H1 (cell line): Measurements from ENCODE around the gene STARD8. TPM values are rescaled to one million over a fixed set of nuclear protein-coding genes. Genes with fewer than 3 reads are reported as not detected.

Source experiments
- CTCF ChIA-PET: fragments of 300-600 bp; sonication (Branson Sonifier 250); formaldehyde crosslinking; loops from one replicate; lab custom pipeline; 2021; ENCODE audit not compliant: partially characterized antibody; lab: Charles Lee
- POLR2A ChIA-PET: fragments of 300-600 bp; sonication (Branson Sonifier 250); formaldehyde crosslinking; loops from one replicate; lab custom pipeline; 2021; ENCODE audit warnings: inconsistent platforms; ENCODE audit not compliant: partially characterized antibody; lab: Charles Lee
- DNase-seq, 2 experiments: peaks; one replicate each; pipeline versions ENCODE4 v3.0.0 to v3.0.0-alpha.2; 2010 to 2022; ENCODE audit warnings: low spot score in 2 of 2, low read depth in 1 of 2, mixed read lengths in 1 of 2
- FAIRE-seq: peaks from 2 replicates; lab custom pipeline; 2011; peaks lifted over from hg19 to GRCh38; lab: Jason Lieb, UNC
- H2AFZ ChIP-seq: 2 replicates; pipeline ENCODE4 v1.8.1; 2012; ENCODE audit warnings: low read length, inconsistent platforms
- H2AK5ac ChIP-seq: 2 replicates; pipeline ENCODE4 v1.6.1; 2013; ENCODE audit warnings: low read depth, low read length
- H2BK120ac ChIP-seq: replicated peaks from 2 replicates; pipeline ENCODE3; 2013; ENCODE audit warnings: low read depth, low read length, inconsistent platforms
- H2BK12ac ChIP-seq: 2 replicates; pipeline ENCODE4 v1.6.1; 2013; ENCODE audit warnings: low read depth, low read length
- H2BK15ac ChIP-seq: 2 replicates; pipeline ENCODE4 v1.6.1; 2013; ENCODE audit warnings: low read length
- H2BK20ac ChIP-seq: 2 replicates; pipeline ENCODE4 v1.6.1; 2013; ENCODE audit warnings: low read length
- H2BK5ac ChIP-seq: 2 replicates; pipeline ENCODE4 v1.6.1; 2013; ENCODE audit warnings: low read depth, low read length
- H3K14ac ChIP-seq: 2 replicates; pipeline ENCODE4 v1.6.1; 2013; ENCODE audit warnings: inconsistent platforms; ENCODE audit not compliant: insufficient read length
- H3K18ac ChIP-seq: 2 replicates; pipeline ENCODE4 v1.6.1; 2013; ENCODE audit warnings: low read length; ENCODE audit errors: extremely low read depth
- H3K23ac ChIP-seq: 2 replicates; pipeline ENCODE4 v1.6.1; 2013; ENCODE audit warnings: inconsistent platforms; ENCODE audit not compliant: insufficient read length
- H3K23me2 ChIP-seq: 2 replicates; pipeline ENCODE4 v1.6.1; 2013; ENCODE audit warnings: low read depth, low read length
- H3K27ac ChIP-seq: 2 replicates; pipeline ENCODE4 v1.6.1; 2011; ENCODE audit warnings: low read depth, low read length, inconsistent platforms
- H3K27me3 ChIP-seq, 4 experiments: replicated peaks in 1 of 4; 1 replicate in 1 of 4; 2 replicates in 3 of 4; pipeline versions ENCODE4 v1.6.1 to v1.8.1; 2011 to 2013; ENCODE audit warnings: low read length in 3 of 4, mild to moderate bottlenecking in 3 of 4, inconsistent platforms in 2 of 4, mixed read lengths in 2 of 4, moderate library complexity in 1 of 4; ENCODE audit not compliant: control insufficient read depth in 3 of 4, insufficient read depth in 3 of 4; ENCODE audit errors: extremely low read depth in 1 of 4
- H3K36me3 ChIP-seq, 4 experiments: 2 replicates each; pipeline versions ENCODE4 v1.6.1 to v1.8.1; 2011 to 2013; ENCODE audit warnings: mild to moderate bottlenecking in 4 of 4, low read length in 3 of 4, moderate library complexity in 2 of 4, control low read depth in 1 of 4, inconsistent platforms in 1 of 4; ENCODE audit not compliant: insufficient read depth in 4 of 4, control insufficient read depth in 2 of 4
- H3K4ac ChIP-seq: replicated peaks from 2 replicates; pipeline ENCODE3; 2013; ENCODE audit warnings: low read length, low read depth, mixed read lengths, inconsistent platforms; ENCODE audit not compliant: insufficient read length
- H3K4me1 ChIP-seq, 4 experiments: replicated peaks in 1 of 4; 1 replicate in 1 of 4; 2 replicates in 3 of 4; pipeline versions ENCODE4 v1.6.1 to v1.8.1; 2011 to 2013; ENCODE audit warnings: low read length in 3 of 4, inconsistent platforms in 2 of 4, mixed read lengths in 1 of 4; ENCODE audit not compliant: insufficient read depth in 4 of 4, control insufficient read depth in 3 of 4
- H3K4me2 ChIP-seq, 2 experiments: 2 replicates each; pipeline versions ENCODE4 v1.6.1 to v1.8.1; 2011 to 2013; ENCODE audit warnings: low read depth in 2 of 2, low read length in 2 of 2, control low read depth in 1 of 2, inconsistent platforms in 1 of 2, mild to moderate bottlenecking in 1 of 2; ENCODE audit not compliant: insufficient read depth in 1 of 2
- H3K4me3 ChIP-seq, 4 experiments: fragments of 200-600, 300-600 bp in 1 of 4; sonication (generic), shearing (Covaris generic), sonication (Bioruptor Twin) in 1 of 4; 2 replicates each; pipeline versions ENCODE4 v1.5.1 to v1.8.1; 2011 to 2016; ENCODE audit warnings: low read length in 4 of 4, low read depth in 3 of 4, control low read depth in 2 of 4, inconsistent platforms in 2 of 4, mild to moderate bottlenecking in 2 of 4, mixed read lengths in 1 of 4, moderate library complexity in 1 of 4; ENCODE audit not compliant: insufficient read depth in 2 of 4; ENCODE audit errors: extremely low read depth in 1 of 4
- H3K56ac ChIP-seq: replicated peaks from 2 replicates; pipeline ENCODE3; 2013; ENCODE audit warnings: low read depth, mild to moderate bottlenecking, mixed read lengths, low read length, inconsistent platforms; ENCODE audit not compliant: insufficient read length
- H3K79me1 ChIP-seq: 2 replicates; pipeline ENCODE4 v1.6.1; 2013; ENCODE audit warnings: low read depth, low read length, control low read depth
- H3K79me2 ChIP-seq, 2 experiments: 2 replicates each; pipeline versions ENCODE4 v1.6.1 to v1.8.1; 2012 to 2013; ENCODE audit warnings: low read length in 2 of 2, mild to moderate bottlenecking in 2 of 2, inconsistent platforms in 1 of 2; ENCODE audit not compliant: insufficient read depth in 2 of 2, control insufficient read depth in 1 of 2
- H3K9ac ChIP-seq, 4 experiments: replicated peaks in 1 of 4; 1 replicate in 1 of 4; 2 replicates in 3 of 4; pipeline versions ENCODE4 v1.6.1 to v1.8.1; 2011 to 2013; ENCODE audit warnings: low read depth in 3 of 4, low read length in 3 of 4, control low read depth in 2 of 4, mild to moderate bottlenecking in 2 of 4, moderate library complexity in 2 of 4, inconsistent platforms in 1 of 4; ENCODE audit errors: extremely low read depth in 1 of 4
- H3K9me3 ChIP-seq, 2 experiments: 2 replicates each; pipeline versions ENCODE4 v1.6.1 to v1.8.1; 2012 to 2013; ENCODE audit warnings: mild to moderate bottlenecking in 2 of 2, moderate library complexity in 2 of 2, control low read depth in 1 of 2, inconsistent platforms in 1 of 2, low read depth in 1 of 2, low read length in 1 of 2, mixed read lengths in 1 of 2; ENCODE audit not compliant: insufficient read depth in 2 of 2
- H4K20me1 ChIP-seq, 2 experiments: replicated peaks in 1 of 2; 2 replicates each; pipeline versions ENCODE3 to v1.8.1; 2011 to 2013; ENCODE audit warnings: inconsistent platforms in 2 of 2, low read length in 2 of 2, mild to moderate bottlenecking in 1 of 2; ENCODE audit not compliant: insufficient read depth in 2 of 2, control insufficient read depth in 1 of 2
- H4K5ac ChIP-seq: 2 replicates; pipeline ENCODE4 v1.6.1; 2013; ENCODE audit warnings: low read length, low read depth, mixed read lengths, inconsistent platforms; ENCODE audit not compliant: insufficient read length
- H4K8ac ChIP-seq: 2 replicates; pipeline ENCODE4 v1.8.0; 2013; ENCODE audit warnings: mild to moderate bottlenecking, moderate library complexity, low read length, inconsistent platforms; ENCODE audit not compliant: insufficient read depth; ENCODE audit errors: extremely low read depth
- H4K91ac ChIP-seq: replicated peaks from 2 replicates; pipeline ENCODE3; 2013; ENCODE audit warnings: low read length, mixed read lengths, inconsistent platforms; ENCODE audit not compliant: insufficient read length
- CREB1 ChIP-seq: IDR thresholded peaks from 2 replicates; pipeline ENCODE4 v1.6.1; 2012; ENCODE audit warnings: inconsistent platforms
- CTBP2 ChIP-seq: IDR thresholded peaks from 2 replicates; pipeline ENCODE4 v1.7.0; 2011; ENCODE audit warnings: borderline replicate concordance, mild to moderate bottlenecking, moderate library complexity, mixed read lengths, low read length; ENCODE audit not compliant: insufficient read depth, insufficient read length
- EZH2 ChIP-seq: fragments of 200-600 bp; sonication (generic); IDR thresholded peaks from 2 replicates; pipeline ENCODE4 v1.7.1; 2012; ENCODE audit warnings: low read depth, mild to moderate bottlenecking, moderate library complexity, low read length, inconsistent platforms; ENCODE audit not compliant: severe bottlenecking
- FOSL1 ChIP-seq: IDR thresholded peaks from 2 replicates; pipeline ENCODE4 v1.6.1; 2011; ENCODE audit warnings: mild to moderate bottlenecking, low read depth, low read length, moderate library complexity; ENCODE audit not compliant: insufficient read depth
- HDAC6 ChIP-seq: IDR thresholded peaks from one replicate; pipeline ENCODE4 v1.7.1; 2012; ENCODE audit warnings: low read depth, mild to moderate bottlenecking, inconsistent platforms, low read length, moderate library complexity
- KDM4A ChIP-seq: IDR thresholded peaks from one replicate; pipeline ENCODE4 v1.7.1; 2012; ENCODE audit warnings: low read depth, mild to moderate bottlenecking, moderate library complexity, low read length, inconsistent platforms; ENCODE audit not compliant: severe bottlenecking
- POLR2AphosphoS5 ChIP-seq: IDR thresholded peaks from 2 replicates; pipeline ENCODE4 v1.6.1; 2011; ENCODE audit warnings: low read depth, low read length
- RFX5 ChIP-seq: IDR thresholded peaks from 2 replicates; pipeline ENCODE4 v1.6.1; 2011; ENCODE audit warnings: low read depth, low read length, improper control_type of control experiment, borderline replicate concordance
- SIX5 ChIP-seq: IDR thresholded peaks from 2 replicates; pipeline ENCODE4 v1.6.1; 2011; ENCODE audit warnings: mild to moderate bottlenecking, low read depth, low read length
- SP4 ChIP-seq: IDR thresholded peaks from 2 replicates; pipeline ENCODE4 v1.6.1; 2012; ENCODE audit warnings: low read length, inconsistent platforms
- TAF7 ChIP-seq: optimal IDR thresholded peaks from 2 replicates; pipeline ENCODE3; 2011; ENCODE audit warnings: low read depth, mild to moderate bottlenecking, inconsistent platforms, low read length, moderate library complexity, borderline replicate concordance
- WGBS, 2 experiments: shearing (Covaris generic) in 1 of 2; methylation state at CpG; one replicate each; pipeline versions ENCODE4 v1.1.6 to v1.1.7; 2013 to 2015; ENCODE audit warnings: low lambda C conversion rate in 2 of 2, mixed read lengths in 2 of 2, inconsistent platforms in 1 of 2, low coverage in 1 of 2, missing lambda C conversion rate in 1 of 2; ENCODE audit not compliant: insufficient replicate concordance in 2 of 2, insufficient coverage in 1 of 2, insufficient read length in 1 of 2; ENCODE audit errors: extremely low coverage in 1 of 2, missing lambda C conversion rate in 1 of 2; 5-methylcytosine and 5-hydroxymethylcytosine counted together
- polyA plus RNA-seq, 7 experiments: library from polyadenylated mRNA; depleted of rRNA in 3 of 7; stranded (reverse) in 5 of 7; unstranded in 2 of 7; fragments of >200 nt in 5 of 7; fragments of 200-250 nt in 2 of 7; gene quantifications; 1 replicate in 5 of 7; 2 replicates in 1 of 7; 4 replicates in 1 of 7; pipeline versions ENCODE4 v1.2.1 to v1.2.3, GENCODE V29; 2011 to 2013; ENCODE audit warnings: missing spikeins in 2 of 7, mixed read lengths in 2 of 7
- total RNA-seq: library from RNA; stranded (reverse); fragmentation: NEBNext Ultra II Directional; extraction: Animal tissue kit (Norgen Biotek cat#: 25700); gene quantifications from 2 replicates; pipeline ENCODE4 v1.2.1, GENCODE V29; 2021
- TF ChIP-seq, protein P1 (sequence below), 3 experiments: IDR thresholded peaks; 1 replicate in 2 of 3; 2 replicates in 1 of 3; pipeline versions ENCODE4 v1.5.1 to v1.6.1; 2011; ENCODE audit warnings: low read length in 3 of 3, mild to moderate bottlenecking in 3 of 3, inconsistent platforms in 2 of 3, low read depth in 1 of 3, moderate library complexity in 1 of 3; ENCODE audit not compliant: insufficient read depth in 1 of 3; ENCODE audit errors: control extremely low read depth in 1 of 3

The STARD8 gene
- total and polyA plus RNA-seq, 2 of the 8 experiments (the other 6 are each of a cell fraction or from before 2014, with no cell fraction given) = 1.8 to 3.8 TPM

DNA sequence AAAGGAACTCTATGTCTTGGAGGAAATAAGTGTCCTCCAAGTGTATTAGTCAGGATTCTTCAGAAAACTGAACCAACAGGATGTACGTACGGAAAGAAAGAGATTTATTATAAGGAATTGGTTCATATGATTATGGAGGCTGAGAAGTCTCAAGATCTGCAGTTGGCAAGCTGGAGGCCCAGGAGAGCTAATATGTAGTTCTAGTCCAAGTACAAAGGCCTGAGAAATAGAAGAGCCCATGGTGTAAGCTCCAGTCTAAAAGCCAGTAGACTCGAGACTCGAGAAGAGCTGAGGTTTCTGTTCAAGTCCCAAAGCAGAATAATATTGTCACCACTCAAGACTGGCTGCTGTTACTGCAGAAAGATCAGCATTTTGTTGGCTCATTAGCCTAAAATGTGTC is 116.0 kb downstream of the STARD8 start:
- Histone ChIP-seq H3K79me1 (no peaks in the 10 kb centered on the region), H3K4me3 (no peak overlapping the region), H3K27me3 (no peaks in the 10 kb centered on the region), H2BK20ac (no peak overlapping the region), H3K9ac (no peak overlapping the region), H3K27ac (no peak overlapping the region), H4K20me1 (no peaks in the 10 kb centered on the region), H2BK15ac (no peak overlapping the region), H3K4me2 (no peak overlapping the region), H2BK120ac (no peak overlapping the region), H3K23ac (no peak overlapping the region), H4K5ac (no peak overlapping the region), H2BK12ac (no peak overlapping the region), H3K36me3 (no peaks in the 10 kb centered on the region), H3K18ac (no peak overlapping the region), H3K4me1 (no peaks in the 10 kb centered on the region), H3K56ac (no peak overlapping the region), H3K23me2 (no peaks in the 10 kb centered on the region), H3K14ac (no peak overlapping the region), H3K4ac (no peak overlapping the region), H2AK5ac (no peak overlapping the region), H2BK5ac (no peak overlapping the region), H3K79me2 (no peaks in the 10 kb centered on the region), H3K9me3 (no peaks in the 10 kb centered on the region), H2AFZ (no peak overlapping the region), H4K91ac (no peak overlapping the region), H4K8ac (no peak overlapping the region)
- FAIRE-seq = no peak
- POLR2A ChIA-PET = no interaction called here
- DNase-seq = no peak
- WGBS, 2 experiments = 89% methylated on average over 4 of the region's 4 CpGs; no CpG with 5 or more reads in 1 of the 2 experiments
- CTCF ChIA-PET = no interaction called here
- TF ChIP-seq RFX5 = no peak
- TF ChIP-seq SIX5 = no peak
- no peak for TF ChIP-seq EZH2
- no peak for TF ChIP-seq FOSL1
- TF ChIP-seq SP4 = no peak
- TF ChIP-seq, protein P1, sequence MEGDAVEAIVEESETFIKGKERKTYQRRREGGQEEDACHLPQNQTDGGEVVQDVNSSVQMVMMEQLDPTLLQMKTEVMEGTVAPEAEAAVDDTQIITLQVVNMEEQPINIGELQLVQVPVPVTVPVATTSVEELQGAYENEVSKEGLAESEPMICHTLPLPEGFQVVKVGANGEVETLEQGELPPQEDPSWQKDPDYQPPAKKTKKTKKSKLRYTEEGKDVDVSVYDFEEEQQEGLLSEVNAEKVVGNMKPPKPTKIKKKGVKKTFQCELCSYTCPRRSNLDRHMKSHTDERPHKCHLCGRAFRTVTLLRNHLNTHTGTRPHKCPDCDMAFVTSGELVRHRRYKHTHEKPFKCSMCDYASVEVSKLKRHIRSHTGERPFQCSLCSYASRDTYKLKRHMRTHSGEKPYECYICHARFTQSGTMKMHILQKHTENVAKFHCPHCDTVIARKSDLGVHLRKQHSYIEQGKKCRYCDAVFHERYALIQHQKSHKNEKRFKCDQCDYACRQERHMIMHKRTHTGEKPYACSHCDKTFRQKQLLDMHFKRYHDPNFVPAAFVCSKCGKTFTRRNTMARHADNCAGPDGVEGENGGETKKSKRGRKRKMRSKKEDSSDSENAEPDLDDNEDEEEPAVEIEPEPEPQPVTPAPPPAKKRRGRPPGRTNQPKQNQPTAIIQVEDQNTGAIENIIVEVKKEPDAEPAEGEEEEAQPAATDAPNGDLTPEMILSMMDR (IDR thresholded peaks at IDR 0.05; ENCODE audit: control extremely low read depth in 1 of 3, insufficient read depth in 1 of 3, low read depth in 1 of 3, low read length in 3 of 3) = no peak
- no peak for TF ChIP-seq POLR2AphosphoS5
- no peak for TF ChIP-seq TAF7
- TF ChIP-seq HDAC6 = no peak
- no peak for TF ChIP-seq CTBP2
- no peak for TF ChIP-seq CREB1
- TF ChIP-seq KDM4A = no peak
